HG02798 (cell line): ENCODE results near the gene FOXS1.
"Not testable (repeated sequence)": the region's sequence is repeated elsewhere in the genome, so short reads cannot be mapped to it uniquely, and the experiment has no call there.

Experiments used
- ATAC-seq: cut with Tn5 transposase; IDR thresholded peaks from one replicate; pipeline ENCODE4 v1.9.1; 2021; ENCODE audit warnings: mild to moderate bottlenecking; ENCODE audit not compliant: unreplicated experiment, poor library complexity

FOXS1 gene

GRCh38 chr20:31824125-31824485 lies 21.3 kb downstream of the FOXS1 start:
- ATAC-seq = no peak

DNA sequence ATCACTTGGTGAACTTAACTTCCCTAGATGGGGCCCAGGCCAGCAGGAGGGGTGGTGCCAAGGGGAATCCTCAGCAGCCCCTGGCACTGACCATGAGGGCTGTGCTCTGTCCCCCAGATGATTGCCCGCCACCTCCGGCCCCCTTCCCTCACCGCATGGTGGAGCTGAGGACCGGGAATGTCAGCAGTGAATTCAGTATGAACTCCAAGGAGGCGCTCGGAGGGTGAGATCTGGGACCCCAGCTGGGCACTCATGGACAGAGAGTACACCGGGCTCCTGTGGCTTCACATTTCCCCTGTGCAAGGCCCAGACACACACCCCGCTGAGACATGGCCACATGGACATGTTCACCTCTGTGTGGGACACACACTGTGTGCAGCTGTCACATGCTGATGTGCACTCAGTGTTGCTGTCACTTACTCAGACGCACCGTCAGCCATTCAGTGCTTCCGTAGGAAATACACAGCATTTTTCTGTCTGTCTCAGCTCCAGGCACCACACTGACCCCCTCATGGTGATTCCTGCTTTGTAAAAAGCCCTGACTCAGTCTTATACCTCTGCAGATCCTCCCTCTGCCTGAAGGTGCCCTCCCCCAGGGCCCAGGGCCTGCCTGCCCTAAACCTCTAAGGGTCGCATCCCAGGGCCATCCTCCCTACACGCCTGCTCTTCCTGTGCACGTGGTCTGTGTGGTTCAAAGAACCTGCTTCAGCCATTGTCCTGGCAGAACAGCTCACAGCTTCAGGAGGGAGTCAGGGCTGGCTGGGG lies 21.9 kb downstream of the FOXS1 start:
- ATAC-seq = no peak

- peak; percentile 71 for ATAC-seq
Observed at GRCh38 chr20:31822421-31823330, 22.7 kb downstream of the FOXS1 start.

- ATAC-seq = no peak
Observed at GRCh38 chr20:31821427-31821826, 24.0 kb downstream of the FOXS1 start.

DNA sequence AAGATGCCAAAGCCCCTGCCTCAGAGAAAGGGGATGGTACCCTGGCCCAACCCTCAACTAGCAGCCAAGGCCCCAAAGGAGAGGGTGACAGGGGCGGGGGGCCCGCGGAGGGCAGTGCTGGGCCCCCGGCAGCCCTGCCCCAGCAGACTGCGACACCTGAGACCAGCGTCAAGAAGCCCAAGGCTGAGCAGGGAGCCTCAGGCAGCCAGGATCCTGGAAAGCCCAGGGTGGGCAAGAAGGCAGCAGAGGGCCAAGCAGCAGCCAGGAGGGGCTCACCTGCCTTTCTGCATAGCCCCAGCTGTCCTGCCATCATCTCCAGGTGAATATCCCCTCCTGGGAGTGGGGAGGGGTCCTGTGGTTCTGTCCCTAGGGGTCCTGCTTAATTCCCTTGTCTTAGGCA lies 25.2 kb downstream of the FOXS1 start:
- no peak for ATAC-seq

GRCh38 chr20:31819083-31819784 lies 26.2 kb downstream of the FOXS1 start, which contains the start of gene MYLK2:
Gene MYLK2, plus strand, starts transcription at chr20:31819356. Its CDS starts 225 bp downstream, at chr20:31819581.
- ATAC-seq = no peak

GRCh38 chr20:31818376-31818908 lies 27.0 kb downstream of the FOXS1 start:
- ATAC-seq = no peak

DNA sequence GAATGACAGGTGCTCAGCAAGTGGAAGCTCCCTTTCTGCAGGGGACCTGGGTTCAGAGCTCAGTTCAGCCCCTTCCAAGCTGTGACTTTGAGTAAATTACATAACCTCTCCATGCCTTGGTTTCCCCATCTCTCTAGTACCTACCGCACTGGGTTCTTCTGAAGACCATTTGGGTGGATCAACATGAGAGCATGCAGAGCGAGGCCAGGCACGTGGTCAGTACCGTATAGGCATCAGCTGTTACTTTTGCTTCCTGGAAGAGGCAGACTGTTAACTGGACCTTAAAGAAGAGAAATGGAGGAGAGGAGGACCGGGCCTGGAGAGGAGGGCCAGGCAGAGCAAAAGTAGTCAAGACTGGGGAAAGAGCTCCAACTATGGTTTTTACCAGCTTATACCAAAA lies 27.9 kb downstream of the FOXS1 start:
- no peak for ATAC-seq

- ATAC-seq = no peak
Observed at GRCh38 chr20:31816221-31816620, 29.2 kb downstream of the FOXS1 start.

DNA sequence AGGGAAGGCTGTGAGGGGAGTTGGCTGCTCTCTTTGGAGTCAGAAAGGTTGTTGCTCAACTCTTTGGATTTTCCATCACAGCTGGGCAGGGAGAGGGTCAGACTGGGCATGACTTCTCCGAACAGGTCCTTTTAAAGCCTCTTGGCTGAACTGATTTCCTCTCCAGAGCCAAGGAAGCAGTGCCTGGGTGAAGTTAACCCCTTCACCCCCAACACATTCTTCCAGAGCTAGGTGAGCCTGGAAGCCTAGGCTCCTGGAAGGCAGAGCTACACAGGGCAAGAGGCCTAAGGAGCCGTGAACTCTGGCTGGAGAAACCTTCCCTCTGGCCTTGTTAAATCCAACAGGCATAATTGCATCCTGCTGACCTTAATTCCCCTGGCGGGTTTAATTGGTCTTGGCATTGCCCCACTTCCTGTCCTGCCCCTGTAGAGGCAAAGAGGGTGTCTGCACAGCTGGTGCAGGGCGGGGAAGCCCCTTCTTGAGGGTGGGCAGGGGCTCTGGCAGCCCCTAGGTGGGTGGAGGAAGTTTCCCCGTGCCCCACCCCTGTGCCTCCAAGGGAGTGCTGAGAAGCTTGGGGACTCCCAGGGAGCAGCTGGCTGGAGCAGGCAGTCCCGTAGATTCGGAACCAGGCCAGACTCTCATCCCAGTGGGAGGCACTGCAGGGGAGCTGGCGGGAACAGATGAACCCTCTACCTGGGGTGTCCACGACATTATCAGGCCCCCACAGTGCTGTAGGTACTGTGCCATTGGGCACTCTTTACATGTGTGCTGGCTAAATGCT lies 29.8 kb downstream of the FOXS1 start:
- no peak for ATAC-seq

DNA sequence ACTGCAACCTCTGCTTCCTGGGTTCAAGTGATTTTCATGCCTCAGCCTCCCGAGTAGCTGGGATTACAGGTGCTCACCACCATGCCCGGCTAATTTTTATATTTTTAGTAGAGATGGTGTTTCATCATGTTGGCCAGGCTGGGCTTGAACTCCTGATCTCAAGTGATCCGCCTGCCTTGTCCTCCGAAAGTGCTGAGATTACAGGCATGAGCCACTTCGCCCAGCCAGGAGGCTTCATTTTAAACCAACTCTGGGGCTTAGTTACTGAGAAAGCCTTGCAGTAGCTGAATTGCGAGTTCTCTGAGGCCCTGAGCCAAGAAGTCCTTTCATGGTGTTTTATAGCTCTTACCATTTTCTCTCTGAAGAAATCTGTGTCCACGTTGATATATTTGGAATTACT lies 31.3 kb downstream of the FOXS1 start:
- ATAC-seq = not testable (repeated sequence)

GRCh38 chr20:31813611-31814010 lies 31.8 kb downstream of the FOXS1 start:
- no peak for ATAC-seq

DNA sequence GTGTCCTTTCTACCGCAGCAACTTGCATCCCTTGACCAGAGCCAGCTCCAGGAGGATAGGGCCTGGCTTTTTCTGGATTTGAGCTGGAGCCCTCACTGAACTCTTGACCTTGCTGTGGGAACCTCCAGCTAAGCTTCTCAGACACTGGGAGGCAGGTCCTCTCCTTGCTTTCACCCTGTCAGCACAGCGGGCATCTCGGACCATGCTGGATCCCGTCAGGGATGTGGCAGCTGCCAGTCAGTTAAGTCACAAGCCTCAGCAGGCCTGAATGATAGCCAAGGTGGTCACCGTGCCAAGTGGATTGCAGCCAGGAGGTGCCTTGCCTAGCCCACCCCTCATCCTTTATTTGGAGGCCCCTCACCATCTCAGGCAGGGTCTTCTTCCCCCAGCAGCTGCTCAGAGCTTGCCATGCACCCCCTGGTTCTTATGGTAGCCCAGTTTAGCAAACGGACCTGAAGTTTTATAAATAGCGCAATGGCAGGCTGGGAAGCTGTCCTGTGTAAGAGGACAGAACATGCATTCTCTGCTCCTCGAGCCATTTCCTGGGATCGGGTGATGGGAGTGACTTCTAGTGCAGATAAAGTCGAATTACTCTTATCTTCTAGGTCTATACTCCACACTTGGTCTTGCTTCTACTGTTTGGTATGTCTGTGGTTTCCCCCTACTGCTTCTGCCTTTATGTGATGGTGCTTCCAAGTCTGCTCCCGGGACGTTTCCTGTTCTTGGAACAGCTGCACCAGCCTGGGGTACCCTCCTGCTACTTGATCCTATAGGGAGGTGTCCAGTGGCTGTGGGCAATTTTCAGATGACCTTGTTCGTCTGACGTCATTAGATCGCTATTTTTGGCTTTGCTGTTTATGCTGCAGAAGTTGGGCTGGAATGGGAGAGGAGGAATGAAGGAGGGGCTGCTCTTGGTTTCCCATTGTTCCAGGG lies 33.3 kb downstream of the FOXS1 start:
- no peak for ATAC-seq

- ATAC-seq = no peak
Observed at GRCh38 chr20:31811198-31811597, 34.2 kb downstream of the FOXS1 start.

GRCh38 chr20:31809661-31810060 lies 35.7 kb downstream of the FOXS1 start:
- ATAC-seq = no peak

- ATAC-seq = no peak
Observed at GRCh38 chr20:31808481-31808880, 36.9 kb downstream of the FOXS1 start.

DNA sequence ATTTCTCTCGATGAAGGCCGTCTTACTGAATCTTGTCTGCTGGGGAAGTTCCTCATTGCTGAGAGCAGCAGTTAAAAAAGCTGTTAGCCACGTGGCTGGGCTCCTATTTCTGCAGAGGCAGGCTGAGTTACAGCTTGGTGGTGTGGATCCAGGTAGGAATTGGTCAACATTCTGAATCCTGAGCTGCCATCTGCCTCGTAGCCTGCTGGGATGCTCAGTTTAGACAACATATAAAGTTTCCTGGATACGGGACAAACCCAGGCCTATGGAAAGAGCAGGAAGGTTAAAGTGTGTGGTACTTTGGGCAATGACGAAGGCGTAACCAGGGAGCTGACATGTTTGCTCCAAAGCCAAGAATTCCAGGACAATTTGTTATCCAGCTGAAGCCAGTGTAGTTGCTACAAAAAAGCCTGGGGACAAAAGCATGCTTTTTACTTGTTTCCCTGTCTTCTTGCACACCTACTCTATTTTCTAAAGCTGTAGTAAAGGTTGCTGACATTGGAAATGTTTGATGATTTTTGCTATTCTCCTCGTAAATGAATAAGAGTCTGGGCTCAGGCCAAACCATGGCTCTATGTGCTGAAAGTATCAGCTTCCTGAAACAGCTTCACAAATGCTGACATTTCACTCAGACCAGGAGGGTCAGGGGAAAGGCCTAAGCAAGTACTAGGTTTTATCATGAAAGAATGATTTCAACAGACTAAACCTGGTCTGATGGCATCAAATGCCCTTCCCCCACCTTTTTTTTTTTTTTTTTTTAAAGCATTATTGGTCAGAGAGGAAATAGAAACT lies 38.6 kb downstream of the FOXS1 start:
- no peak for ATAC-seq
